ENCODE measurements around the gene LRRC56. TPM values are rescaled to one million over a fixed set of nuclear protein-coding genes. Genes with fewer than 3 reads are reported as not detected.
A peak's percentile ranks its signal among the peaks of the same experiment; 100 is the strongest.

The LRRC56 gene
- total and polyA plus RNA-seq, 2 donors from 2014 or later: 1.2 to 7.7 TPM

GRCh38 chr11:534396-535209 is 2.7 kb upstream of the LRRC56 start:
- intact Hi-C loops (cut with DNase I): no loop called here
- no peaks in the 10 kb centered on the region for H3K27me3 ChIP-seq (ENCODE audit: control insufficient read depth, insufficient read depth, low read length)

GRCh38 chr11:535210-535518 is 2.2 kb upstream of the LRRC56 start:
- FAIRE-seq: no peak
- peak overlapping the region in 1 of 3 donors; percentile 67 for H3K4me3 ChIP-seq (ENCODE audit: low read length in 3 of 3)
- peaks cover 0 to 23% (median 4%) of the 10 kb centered on the region in 3 donors for H3K4me1 ChIP-seq (ENCODE audit: control insufficient read depth in 2 of 3, insufficient read depth in 2 of 3, low read depth in 1 of 3, low read length in 3 of 3)
- H3K27ac ChIP-seq (ENCODE audit: low read depth in 2 of 2, low read length in 2 of 2): no peak overlapping the region
- intact Hi-C loops (cut with DNase I): no loop called here
- H3K9ac ChIP-seq (ENCODE audit: low read length in 3 of 3): no peak overlapping the region
- H3K36me3 ChIP-seq (ENCODE audit: control insufficient read depth in 2 of 3, insufficient read depth in 3 of 3, low read length in 3 of 3): no peaks in the 10 kb centered on the region
- no peaks in the 10 kb centered on the region for H3K9me3 ChIP-seq (ENCODE audit: control insufficient read depth in 2 of 3, insufficient read depth in 1 of 3, low read length in 3 of 3)
- TF ChIP-seq CTCF (IDR thresholded peaks at IDR 0.05; ENCODE audit: borderline replicate concordance, extremely low read depth, insufficient read depth): no peak
- no peaks in the 10 kb centered on the region for H3K27me3 ChIP-seq (ENCODE audit: control insufficient read depth, insufficient read depth, low read length)
- DNase-seq: no peak

More at GRCh38 chr11:534396-535209, 2.7 kb upstream of the LRRC56 start:
- peak overlapping the region in 2 of 3 donors; percentile 71 to 73 for H3K9ac ChIP-seq (ENCODE audit: low read length in 3 of 3)
- H3K4me3 ChIP-seq (ENCODE audit: low read length in 3 of 3): peak overlapping the region; percentile 26 to 67 (median 50)
- H3K9me3 ChIP-seq (ENCODE audit: control insufficient read depth in 2 of 3, insufficient read depth in 1 of 3, low read length in 3 of 3): no peaks in the 10 kb centered on the region
- FAIRE-seq (no peak), DNase-seq (peak in 2 of 5 donors; percentile 73 to 83)
- peaks cover 0 to 23% (median 4%) of the 10 kb centered on the region in 3 donors for H3K4me1 ChIP-seq (ENCODE audit: control insufficient read depth in 2 of 3, insufficient read depth in 2 of 3, low read depth in 1 of 3, low read length in 3 of 3)
- H3K27ac ChIP-seq (ENCODE audit: low read depth in 2 of 2, low read length in 2 of 2): no peak overlapping the region
- TF ChIP-seq CTCF (IDR thresholded peaks at IDR 0.05; ENCODE audit: borderline replicate concordance, extremely low read depth, insufficient read depth): no peak
- H3K36me3 ChIP-seq (ENCODE audit: control insufficient read depth in 2 of 3, insufficient read depth in 3 of 3, low read length in 3 of 3): no peaks in the 10 kb centered on the region

GRCh38 chr11:535519-536454 is 1.5 kb upstream of the LRRC56 start, which contains the start of gene HRAS:
Gene HRAS (minus strand): TSS chr11:535576.
- no peaks in the 10 kb centered on the region for H3K36me3 ChIP-seq (ENCODE audit: control insufficient read depth in 2 of 3, insufficient read depth in 3 of 3, low read length in 3 of 3)
- H3K4me1 ChIP-seq (ENCODE audit: control insufficient read depth in 2 of 3, insufficient read depth in 2 of 3, low read depth in 1 of 3, low read length in 3 of 3): peaks cover 0 to 23% (median 4%) of the 10 kb centered on the region in 3 donors
- peak; percentile 96 to 99 (median 97) for DNase-seq
- H3K27ac ChIP-seq (ENCODE audit: low read depth in 2 of 2, low read length in 2 of 2): peak within 1 kb of the TSS; percentile 60 to 63
- intact Hi-C loops (cut with DNase I): no loop called here
- no peaks in the 10 kb centered on the region for H3K9me3 ChIP-seq (ENCODE audit: control insufficient read depth in 2 of 3, insufficient read depth in 1 of 3, low read length in 3 of 3)
- no peak for TF ChIP-seq CTCF (IDR thresholded peaks at IDR 0.05; ENCODE audit: borderline replicate concordance, extremely low read depth, insufficient read depth)
- no peak for FAIRE-seq
- H3K9ac ChIP-seq (ENCODE audit: low read length in 3 of 3): peak within 1 kb of the TSS in 2 of 3 donors; percentile 71 to 73
- H3K27me3 ChIP-seq (ENCODE audit: control insufficient read depth, insufficient read depth, low read length): no peaks in the 10 kb centered on the region
- peak within 1 kb of the TSS; percentile 26 to 67 (median 50) for H3K4me3 ChIP-seq (ENCODE audit: low read length in 3 of 3)
